HG03095 (cell line): Measurements from ENCODE around the gene IL1RL2.

Experiments used
- ATAC-seq: cut with Tn5 transposase; IDR thresholded peaks from one replicate; pipeline ENCODE4 v1.9.1; 2021; ENCODE audit warnings: moderate library complexity; ENCODE audit not compliant: unreplicated experiment

The IL1RL2 gene

DNA sequence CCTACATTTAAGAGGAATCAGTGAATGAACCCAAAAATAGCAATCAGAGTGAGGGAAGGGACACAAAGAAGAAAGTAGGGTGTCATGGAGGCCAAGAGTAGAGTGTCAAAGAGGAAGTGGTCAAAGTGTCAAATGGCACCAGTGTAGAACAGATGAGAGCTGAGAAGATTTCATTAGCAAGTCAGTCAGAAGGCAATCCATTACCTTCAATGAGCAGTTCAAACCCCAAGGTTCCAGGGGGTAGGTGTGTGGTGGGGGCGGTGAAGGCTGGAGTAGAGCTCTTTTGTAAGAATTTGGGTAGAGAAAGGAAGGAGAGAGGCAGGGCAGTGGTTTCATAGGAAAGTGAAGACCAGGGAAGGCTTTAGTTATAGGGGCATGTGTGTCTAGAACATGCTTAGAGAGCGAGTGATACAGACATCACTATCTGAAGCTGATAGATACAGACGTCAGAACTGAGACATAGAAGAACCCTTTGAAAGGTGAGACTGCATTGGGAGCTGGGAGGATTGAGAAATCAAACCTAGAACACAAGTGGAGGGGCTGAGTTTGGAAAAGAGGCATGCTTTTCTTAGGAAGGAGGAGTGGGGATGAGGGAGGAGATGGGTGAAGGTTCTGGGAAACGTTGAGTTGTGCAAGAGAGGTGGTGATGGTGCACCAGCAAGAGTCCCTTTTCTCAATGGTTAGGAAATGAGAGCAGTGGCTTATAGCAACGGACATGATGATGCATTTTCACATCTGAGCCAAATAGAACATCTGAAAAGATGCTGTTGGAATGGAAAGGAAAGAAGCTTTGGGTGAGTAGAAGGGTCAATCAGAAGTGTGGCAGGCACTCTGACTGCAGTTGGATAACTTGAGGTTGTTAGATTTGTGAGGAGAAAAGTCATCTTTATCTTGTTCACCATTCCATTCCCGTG is 75.7 kb downstream of the IL1RL2 start:
- no peak for ATAC-seq

DNA sequence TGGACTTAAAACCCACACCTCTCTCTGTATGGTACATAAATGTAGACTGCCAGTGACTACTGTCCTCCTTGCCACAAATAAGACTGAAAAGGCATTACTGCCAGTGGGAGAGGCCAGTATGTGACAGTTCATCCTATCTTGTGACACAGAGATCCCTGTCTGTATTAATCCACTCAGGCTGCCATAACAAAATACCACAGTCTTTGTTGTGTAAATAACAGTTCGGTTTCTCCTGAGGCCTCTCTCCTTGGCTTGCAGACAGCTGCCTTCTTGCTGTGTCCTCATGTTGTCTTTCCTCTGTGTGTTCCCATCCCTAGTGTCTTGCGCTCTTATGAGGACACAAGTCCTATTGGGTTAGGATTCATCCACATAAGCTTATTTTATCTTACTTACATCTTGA is 78.1 kb downstream of the IL1RL2 start:
- no peak for ATAC-seq

DNA sequence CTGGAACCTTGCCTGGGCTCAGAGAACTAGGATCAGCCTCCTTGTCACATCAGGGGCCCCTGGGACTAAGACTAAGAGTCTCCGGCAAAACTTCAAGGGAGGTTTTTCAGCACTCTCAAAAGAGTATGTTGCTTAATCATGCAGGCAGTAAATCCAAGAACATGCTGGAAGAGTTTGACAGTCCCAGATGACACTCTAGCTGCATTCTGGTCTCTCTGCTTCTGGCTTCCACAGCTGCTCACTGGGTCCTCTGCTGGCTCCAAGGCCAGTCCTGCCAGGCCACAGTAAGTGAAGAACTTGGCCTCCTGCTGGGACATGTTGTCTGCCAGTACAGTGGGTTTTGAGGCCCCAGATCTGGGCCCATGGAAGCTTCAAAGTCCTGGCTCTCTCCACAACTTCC is 79.4 kb downstream of the IL1RL2 start:
- ATAC-seq, result no peak

DNA sequence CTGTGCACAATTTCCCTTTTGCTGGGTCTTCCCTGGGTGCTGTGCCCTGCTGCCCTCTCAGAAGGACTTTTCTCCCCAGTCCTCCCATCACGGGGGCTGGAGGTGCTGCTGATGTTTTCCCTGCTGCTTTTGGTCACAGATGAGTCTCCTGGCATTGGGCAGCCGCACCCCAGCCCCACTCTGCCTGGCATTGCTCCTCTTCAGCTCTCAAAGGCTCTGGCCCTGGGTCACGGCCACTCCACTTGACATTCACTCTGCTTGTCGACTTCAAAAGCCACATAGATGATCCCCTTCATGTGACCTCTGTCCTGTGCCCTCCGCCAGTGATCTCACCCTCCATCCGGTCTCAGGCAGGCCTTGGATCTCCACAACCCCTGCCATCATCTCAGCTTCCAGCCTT is 81.0 kb downstream of the IL1RL2 start:
- no peak for ATAC-seq

DNA sequence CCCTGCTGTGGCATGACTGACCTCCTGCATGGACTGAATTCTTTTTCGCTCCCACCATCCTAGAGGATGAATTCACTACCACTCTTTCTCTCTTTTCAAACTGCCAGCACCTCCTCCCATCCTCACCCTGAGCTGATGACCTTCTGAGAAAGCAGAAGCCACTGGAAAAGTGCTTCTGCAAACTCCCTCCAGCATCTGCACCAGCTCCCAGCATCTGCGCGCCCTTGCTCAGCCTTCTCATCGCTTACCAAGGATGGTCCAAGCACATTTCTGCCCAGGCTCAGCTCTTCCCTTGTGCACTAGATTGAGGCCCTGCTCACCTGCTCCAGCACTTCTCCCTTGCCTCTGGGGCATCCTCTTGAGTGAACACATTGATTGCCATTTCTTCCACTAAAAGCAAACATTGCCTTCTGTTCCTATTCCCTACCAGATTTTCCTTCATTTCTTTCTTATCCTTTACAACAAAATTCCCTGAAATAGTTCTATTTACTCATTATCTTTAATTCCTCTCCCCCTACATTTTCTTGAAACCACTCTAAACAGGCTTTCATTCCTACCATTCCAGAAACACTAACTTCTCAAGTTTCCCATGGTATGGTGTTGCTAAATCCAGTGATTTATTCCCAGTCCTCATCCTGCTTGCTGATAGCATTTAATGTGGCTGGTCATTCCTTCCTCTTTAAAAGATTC is 81.8 kb downstream of the IL1RL2 start:
- no peak for ATAC-seq

DNA sequence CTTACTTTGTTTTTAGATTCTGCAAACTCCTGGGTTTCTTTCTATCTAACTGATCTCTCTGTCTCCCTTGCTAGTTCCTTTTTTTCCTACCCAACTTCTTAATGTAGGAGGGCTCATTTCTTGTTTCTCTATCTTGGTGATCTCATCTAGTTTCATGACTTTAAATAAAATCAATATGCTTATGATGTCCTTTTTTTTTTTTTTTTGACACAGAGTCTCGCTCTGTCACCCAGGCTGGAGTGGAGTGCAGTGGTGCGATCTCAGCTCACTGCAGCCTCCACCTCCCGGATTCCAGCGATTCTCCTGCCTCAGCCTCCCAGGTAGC is 82.3 kb downstream of the IL1RL2 start:
- ATAC-seq, result no peak

DNA sequence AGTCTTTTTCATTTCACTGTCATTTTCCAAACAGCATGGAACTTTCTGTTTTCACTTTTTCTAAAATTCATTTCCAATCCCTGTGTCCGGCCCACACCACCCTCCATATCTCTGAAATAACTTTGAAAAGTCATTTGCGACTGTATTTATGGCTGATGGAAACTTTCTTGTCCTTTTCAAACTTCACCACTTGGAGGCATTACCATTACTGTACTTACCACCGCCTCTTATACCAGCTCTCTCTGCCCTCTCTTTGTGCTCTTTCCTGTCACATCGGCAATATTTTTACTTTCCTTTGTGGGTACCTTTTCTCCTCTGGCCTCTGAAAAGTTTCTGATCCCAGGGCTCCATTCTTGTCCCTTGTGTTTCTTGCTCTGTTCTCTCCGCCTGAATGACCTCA is 85.0 kb downstream of the IL1RL2 start:
- ATAC-seq, result no peak

DNA sequence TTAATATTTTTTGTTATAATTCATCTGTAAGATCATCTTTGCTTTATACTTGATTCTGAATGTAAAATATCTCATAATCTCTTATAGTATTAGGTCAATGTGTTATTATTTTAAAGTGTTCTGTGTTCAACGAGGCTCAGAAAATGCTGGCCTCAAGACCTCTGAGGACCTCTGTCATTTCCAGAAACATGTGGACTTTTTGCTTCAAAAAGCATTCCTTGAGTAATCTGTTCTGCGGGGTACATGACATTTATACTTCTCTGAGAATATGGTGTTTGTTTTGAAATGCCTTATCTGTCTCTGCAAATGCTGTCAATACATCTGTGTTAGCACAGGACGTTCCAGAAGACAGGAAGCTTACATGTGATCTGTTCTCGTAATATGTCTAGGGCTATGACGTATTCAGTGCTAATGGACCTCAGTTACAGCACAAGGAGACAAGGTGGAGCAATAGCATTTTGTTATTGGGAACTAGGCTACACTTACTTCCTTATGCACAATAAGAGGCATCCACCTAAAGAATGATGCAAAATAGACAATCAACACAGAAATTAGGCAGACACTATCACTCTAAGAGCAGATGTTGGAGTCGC is 86.9 kb downstream of the IL1RL2 start:
- no peak for ATAC-seq

DNA sequence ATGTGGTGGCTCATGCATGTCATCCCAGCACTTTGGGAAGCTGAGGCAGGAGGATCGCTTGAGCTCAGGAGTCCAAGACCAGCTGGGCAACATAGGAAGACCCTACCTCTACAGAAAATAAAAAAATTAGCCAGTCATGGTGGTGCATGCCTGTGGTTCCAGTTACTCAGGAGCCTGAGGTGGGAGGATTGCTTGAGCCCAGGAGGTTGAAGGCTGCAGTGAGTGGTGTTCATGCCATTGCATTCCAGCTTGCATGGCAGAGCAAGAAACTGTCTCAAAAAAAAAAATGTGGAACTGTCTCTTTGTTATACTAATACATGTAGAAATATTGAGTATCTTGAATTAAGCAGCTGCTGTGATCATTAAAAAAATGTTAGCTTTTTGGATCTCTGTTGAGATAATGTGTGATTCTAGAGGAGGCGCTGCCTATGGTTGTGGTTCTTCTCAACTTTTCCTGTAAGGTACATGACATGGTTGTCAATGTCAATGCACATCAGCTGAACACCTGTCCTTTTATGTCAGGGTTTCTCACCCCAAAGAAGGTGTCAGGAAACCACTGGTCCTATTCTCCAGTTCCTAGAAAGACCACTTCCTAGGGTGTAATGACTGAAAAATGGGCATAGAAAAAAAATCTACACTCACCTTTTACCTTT is 89.9 kb downstream of the IL1RL2 start:
- no peak for ATAC-seq

DNA sequence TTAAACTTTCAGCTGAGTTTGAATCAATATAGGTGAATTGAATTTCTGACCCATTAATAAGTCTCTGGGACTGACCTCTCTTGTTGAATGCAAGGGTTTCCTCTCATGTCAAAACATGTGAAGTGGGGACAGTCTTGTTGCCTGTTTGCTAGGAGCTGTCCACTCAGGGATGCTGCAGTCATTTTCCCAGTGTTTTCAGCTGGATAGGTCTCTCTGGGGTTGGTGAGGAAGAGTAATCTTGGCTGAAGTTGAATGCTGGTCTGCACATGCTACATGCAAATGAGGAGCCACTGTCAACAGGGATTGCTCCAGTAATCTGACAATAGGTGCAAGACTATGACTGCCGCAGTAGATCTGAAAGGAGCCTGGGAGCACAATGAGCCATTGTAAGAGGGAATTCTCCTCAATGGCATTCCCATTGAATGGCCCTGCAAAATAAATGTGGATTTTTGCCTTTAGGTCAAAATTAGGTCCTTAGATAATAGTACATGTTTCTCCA is 90.4 kb downstream of the IL1RL2 start:
- ATAC-seq, result no peak

DNA sequence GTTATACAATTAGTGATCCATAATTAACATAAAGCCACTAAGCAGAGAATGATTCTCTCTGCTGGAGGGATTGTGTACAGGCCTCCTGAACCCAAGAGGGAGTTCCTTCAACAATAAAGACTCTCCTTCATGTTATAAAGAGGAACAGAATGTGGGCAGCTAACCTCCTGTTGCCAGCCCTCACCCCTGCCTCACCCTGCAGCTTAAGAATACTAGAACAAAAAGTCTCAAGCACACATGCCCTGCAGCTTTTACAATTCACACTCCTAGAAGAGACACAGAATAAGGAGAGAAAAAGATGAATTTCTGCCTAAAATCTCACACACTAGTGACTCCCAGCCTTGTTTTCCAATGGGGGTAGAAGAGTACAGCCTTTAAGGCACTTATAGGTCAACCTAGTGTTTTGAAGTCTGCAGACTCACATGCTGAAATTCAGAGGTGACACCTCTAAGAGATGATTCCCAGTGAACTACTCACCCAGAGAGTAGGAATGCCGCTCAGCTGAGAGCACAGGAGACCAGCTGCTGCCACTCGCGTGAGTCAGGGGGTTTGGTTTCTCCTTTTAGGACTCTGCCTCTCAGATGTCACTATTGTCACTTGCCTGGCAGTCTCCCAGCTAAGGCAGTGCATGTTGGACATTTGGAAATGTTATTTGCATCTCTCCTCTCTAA is 92.0 kb downstream of the IL1RL2 start:
- no peak for ATAC-seq

DNA sequence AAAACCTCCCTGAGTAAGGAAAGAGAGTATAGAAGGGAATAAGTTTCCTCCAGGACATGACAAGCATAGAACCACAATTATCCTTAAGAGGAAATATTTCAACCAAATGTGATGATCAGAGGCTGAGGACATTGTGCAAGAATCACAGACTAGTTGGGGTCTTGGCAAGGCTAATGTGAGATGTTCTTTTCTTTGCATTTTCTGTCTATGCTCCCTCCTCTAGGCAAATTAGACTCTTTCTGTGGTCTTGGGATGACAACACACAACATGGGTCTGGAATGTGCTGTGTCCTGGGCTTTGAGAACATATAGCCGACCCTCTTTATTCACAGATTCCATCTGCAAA is 92.5 kb downstream of the IL1RL2 start:
- no peak for ATAC-seq

DNA sequence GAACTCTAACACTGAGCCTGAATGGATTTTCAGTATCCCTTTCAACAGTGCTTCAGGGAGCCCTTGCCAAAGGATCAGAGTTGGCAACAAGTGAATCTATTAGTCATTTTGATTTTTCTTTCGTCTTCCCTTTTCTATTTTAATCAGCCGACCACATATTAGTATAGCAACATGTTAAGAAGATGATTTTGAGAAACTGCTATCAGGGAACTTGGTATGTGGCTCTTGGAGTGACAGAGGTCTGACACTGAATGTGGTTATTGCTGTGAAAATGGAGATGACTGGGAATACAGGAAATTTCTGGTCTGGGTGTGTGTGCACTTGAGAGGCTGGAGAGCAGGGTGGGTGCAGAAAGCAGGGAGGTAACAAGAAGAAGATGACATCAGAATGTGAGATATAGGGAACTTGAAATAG is 95.9 kb downstream of the IL1RL2 start:
- ATAC-seq, result no peak

DNA sequence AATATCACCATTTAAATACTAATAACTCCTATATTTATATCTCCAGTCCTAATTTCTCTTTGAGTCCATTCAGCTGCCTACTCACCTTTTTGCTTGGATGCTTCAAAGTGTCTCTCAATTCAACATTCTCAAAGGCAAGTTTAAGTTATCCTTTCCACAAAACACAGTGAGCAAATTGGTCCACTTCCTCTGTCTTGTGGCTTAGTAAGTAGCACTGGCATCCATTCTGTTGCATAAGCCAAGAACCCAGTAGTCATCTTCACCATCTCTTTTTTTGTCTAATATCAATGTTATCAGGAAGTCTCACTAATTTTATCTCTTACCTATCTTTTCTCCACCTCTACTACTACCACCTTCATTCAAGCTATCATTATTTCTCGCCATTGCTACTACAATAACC is 97.2 kb downstream of the IL1RL2 start:
- ATAC-seq, result no peak

DNA sequence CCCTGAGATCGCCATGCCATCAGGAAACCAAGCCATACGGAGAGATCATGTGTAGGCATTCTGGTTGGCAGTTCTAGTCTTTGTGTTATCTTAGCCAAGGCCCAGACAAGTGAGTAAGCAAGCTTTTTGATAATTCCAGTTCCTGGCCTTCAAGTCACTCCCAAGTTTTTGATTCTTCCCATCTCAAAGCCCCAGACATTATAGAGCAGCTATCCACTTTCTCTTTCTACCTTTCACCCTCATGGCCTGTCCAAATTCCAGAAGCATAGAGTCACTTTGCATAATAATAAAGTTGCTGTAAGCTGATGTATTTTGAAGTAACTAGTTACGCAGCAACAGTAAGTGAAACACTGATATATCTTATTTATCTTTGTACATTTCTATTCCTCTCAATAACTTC is 97.8 kb downstream of the IL1RL2 start:
- ATAC-seq, result no peak

DNA sequence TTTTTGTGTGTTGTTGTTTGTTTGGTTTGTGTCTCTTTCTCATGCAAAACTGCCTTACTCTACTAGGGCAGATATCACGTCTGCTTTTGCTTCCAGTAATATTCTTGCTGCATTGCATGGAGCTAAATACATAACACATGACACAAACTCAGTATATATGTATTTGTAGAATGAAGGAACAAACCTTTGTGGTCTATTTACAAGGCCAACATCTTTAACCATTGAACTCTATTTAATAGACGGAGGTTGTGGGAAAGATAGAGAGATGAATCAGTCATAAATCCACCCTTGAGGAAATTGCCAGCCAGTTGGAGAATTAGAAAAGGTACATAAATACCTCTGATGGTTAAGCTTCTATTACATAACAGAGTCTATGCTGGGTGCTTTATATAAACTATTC is 98.5 kb downstream of the IL1RL2 start:
- no peak for ATAC-seq

DNA sequence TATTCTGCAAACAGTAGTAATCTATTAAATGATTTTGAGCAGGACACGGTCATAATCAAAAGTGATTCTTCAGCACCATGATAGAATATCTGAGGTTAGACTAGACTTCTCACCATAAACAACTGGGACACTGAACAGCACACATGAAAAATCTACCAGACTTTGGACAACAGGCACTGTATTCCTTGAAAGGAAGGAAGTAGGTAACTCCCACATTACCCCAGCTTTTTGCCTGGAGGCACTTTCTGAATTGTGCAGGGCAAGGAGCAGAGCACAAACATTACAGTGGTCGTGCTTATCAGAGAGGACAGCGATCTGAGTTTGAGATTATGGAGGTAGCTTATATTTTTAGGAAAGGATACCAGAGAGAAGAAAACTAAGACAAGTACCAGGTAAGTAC is 99.2 kb downstream of the IL1RL2 start:
- ATAC-seq, result no peak

DNA sequence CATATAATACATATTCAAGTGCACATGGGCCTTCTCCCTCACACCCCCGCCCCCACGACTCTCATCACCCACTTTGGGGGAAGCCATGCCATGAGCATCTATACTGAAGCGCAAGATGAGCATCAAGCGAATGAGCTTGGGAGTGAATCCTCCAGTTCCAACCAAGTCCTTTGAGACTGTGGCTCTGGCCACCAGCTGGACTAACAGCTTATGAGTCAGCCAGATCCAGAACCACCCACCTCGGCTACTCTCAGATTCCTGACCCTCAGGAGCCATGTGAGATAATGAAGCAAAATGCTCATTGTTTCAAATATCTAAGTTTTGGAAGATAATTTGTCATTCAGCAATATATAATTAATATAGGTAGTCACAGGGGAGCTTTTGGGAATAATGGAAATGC is 102.3 kb downstream of the IL1RL2 start:
- ATAC-seq, result no peak
